GM21515 (cell line): ENCODE data around the gene NEDD4L.

Experiments
- ATAC-seq: cut with Tn5 transposase; IDR thresholded peaks from one replicate; pipeline ENCODE4 v1.9.1; 2021; ENCODE audit not compliant: unreplicated experiment

NEDD4L gene

DNA sequence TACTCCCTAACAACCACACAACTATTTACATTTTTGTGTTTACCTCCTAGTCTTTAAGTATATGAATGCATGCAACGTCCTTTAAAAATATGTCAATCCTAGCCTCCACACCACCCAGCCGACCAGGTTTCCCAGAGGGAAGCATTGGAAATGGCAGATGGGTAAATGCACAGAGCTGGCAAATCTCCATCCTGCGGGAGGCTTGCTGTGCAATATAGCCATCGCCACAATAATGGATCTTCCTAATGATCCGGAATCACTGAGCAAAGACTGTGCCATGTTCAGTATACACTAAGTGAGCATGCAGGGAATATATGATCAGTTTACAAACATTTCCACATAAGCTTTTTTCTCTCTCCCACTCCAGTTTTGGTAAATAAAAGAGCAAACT, 131.8 kb downstream of the NEDD4L start:
- no peak for ATAC-seq

DNA sequence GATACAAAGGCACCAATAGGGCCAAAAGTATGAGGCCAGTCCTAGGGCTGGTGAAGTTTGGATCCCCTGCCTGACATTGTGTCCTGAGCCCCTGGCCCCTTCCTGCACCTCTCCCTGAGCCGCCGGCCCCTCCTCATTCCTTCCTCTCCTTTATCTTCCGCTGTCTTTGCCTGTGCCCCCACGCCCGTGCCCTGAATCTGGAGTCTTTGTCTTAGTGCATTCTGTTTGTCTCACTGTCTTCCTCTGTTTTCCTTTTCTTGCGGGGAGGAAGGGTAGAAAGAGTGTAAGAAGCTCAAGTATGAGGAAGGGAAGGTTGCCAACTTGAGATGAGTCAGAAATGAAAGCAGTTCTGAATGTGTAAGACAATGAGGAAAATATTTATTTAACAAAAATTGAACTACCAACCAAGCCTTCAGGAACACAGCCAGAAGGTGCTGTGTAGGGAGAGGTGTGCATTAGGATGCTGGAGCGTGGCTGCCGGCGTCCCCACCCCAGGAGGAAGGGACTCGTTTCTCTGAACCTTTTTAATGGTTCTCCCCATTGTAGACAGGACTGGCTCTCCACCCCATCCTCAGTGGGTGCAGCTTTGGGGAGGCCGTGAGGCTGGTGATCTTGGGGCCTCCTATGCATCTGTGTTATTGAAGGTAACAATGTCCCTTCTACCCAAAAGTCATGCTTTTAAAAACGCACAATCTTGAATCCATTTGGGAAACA, 133.1 kb downstream of the NEDD4L start:
- ATAC-seq, result no peak

DNA sequence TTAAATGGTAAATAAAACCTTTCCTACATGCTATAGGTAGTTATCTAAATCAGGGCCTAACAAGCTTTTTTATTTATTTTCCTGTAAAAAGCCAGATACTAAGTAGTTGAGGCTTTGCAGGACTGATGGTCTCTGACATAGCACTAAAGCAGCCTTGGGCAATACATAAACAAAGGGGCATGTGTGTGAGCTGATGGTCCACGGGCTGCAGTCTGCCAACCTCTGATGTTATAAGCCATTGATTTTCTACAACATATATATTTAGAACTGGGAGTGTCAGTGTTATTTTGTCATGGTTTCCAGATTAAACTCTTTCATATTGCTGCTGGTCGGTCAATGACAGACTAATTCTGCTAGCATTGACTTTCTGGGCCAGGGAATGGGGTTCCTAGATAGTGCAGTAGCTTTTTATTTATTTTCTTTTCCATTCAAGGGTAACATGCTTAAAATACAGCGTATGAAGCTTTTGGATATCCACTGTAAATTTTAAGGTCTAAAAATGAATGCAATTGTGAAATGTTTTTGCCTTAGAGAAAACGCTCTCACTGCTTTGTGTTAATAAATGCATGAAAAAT, 134.0 kb downstream of the NEDD4L start:
- no peak for ATAC-seq

DNA sequence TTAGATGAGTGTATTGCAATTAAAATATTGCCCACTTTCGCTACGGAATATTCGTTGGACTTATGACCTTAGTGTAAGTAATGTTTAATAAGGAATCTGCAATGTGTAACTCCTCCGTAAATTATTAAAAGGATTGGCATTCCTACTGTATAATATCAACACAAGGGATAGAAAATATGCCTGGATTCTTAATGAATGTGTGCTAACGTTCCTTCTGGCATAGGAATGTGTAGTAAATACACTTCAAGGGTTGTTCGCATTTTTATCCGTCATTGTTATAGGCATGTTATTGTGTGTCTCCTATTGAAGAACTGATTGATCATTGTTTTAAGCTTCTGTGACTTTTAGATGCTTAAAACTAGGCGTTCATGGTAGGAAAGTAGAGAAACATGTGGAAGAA, 134.5 kb downstream of the NEDD4L start:
- no peak for ATAC-seq

DNA sequence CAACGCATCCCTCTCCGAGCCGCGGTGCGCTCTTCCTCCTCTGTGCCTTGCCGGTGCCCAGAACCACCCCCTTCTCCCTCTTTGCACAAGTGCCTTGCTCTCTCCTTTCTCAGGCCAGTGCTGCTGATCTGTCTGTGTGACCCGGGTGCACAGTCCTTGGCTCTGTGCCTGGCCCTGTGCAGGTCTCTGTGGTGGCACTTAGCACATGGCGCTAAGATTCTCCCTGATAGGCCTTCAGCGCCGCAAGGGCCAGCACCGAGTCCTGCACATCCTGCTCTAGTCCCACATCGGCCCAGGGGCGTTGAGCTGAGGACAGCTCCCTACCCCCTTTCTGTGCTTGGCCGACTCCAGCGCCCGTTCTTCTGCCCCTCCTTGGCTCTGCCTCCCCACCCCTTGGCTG, 136.1 kb downstream of the NEDD4L start:
- no peak for ATAC-seq

DNA sequence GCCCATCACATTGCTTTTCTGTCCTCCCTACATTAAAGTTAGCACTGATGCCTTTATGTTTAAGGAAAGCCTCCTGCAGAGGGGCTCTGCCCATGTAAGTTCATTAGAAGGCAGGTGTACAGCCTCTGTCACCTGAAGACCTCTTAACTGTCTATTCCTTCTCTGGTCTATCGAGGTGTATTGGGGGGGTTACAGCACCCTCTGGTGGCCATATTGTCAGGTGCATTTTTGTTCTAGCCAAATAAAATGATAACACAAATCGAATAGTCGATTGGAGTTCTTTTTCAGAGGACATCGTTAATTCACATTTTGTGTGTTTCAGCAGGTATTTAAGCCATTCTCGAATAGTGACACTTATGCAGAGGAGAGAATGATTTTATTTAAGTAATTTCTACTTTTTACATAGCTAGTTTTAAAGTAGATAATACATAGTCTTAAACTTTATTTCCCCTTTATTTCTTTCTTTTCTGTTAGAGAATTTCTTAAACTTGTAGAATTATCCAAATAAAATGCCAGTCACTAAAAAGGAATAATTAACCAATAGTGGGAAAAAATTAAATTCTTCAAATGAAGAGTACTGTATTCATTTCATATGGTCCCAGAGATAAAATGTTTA, 136.8 kb downstream of the NEDD4L start:
- ATAC-seq, result no peak

DNA sequence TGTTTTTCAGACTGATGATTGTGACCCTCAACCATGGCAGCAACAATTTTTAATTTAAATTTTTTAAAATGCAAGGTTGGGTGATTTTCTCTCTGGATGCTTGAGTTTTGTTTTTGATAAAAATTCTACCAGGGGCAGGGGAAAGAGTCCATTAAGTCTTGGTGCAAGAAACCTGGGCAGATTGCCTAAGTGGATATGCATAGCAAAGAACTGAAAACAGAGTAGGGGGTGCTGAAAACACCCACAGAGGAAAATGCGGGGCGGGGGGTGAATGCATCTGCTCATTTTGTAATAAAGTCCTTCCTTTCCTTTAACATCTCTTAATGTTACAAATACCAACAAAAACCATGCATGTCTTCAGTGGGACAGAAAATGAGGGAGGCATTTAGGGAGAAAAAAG, 138.0 kb downstream of the NEDD4L start:
- ATAC-seq, result no peak

DNA sequence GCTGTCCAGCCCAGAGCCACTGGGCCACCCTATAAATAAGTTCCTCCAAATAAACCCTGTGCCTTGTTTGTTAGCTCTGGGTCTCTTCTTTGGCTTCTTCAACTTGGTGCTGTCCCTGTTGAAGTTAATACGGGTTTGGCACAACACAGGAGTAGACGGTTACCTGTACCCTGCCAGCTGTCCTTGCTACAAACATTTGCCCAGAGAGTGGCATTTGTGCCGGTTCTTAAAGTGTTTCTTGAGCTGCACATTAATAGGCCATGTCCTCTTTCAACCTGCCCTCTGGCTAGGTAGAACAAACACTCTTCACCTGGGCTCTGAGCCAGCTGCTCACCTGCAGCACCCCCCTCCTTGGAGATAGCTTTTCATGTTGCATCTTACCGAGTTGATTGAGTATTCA, 139.2 kb downstream of the NEDD4L start:
- ATAC-seq, result no peak

DNA sequence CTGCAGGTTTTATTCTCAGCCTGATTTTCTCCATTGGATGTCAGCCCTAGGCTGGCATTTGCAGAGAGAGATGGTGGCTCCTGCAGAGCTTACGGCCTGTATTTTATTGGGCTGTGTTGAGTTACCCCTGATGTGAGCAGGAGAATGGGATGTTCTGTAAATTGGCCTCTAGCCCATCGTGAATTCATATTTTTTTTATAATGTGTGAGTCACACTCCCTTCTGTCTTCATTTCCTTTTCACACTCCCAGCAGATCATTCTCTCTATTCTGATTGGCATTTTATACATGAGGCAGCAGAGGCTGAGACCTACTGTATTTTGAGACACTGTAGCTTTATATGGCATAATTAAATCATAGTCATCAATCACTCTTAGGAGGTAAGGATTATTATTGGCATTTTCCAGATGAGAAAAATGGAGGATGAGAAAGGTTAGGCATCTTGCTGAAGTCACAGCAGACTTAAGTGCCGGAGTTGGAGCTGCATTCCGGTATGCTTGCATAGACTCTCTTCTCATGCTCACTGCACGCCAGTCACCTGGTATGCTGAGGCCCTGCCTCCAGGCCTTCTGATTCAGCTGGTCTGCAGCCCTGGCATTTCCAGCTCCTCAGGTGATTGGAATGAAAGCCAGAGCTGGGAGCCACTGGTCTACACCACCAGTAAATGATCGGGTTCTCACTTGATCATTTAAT, 142.4 kb downstream of the NEDD4L start:
- no peak for ATAC-seq

DNA sequence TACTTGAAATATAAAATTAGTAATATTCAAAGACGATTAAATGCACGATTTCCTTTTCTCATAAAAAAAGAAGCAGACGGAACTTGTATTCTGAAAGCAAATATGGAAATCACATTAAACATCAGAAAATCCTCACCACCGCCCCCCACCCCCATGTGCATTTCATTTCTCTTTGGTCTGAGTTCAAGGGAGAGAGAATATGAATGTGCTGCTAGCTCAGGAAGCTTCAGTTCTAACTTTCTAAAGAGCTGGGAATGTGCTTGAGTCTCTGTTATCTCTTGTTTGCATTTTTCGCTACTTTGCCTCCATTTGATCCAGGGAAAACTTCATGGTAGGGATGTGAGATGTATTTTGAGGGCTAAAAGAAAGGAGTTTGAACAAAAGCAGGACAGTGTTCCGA, 143.6 kb downstream of the NEDD4L start:
- ATAC-seq, result no peak

DNA sequence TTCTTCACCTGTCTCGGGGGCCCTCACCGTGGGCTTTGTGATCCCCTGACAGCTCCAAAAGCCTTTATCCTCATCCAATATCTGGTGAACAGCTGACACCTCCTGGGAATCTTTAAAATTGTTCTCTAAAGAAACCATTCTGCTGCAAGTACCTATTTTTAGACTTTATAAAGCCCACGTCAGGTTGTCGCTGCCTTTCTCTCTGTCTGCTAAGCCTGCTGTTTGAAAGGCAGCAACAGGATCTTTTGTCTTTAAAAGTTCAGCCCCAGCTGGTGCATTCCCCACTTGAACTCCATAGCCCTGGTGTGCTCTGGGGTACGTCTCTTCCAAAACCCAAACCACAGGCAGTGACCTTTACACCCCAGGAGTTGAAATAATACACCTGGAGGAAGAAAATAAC, 145.0 kb downstream of the NEDD4L start:
- no peak for ATAC-seq

DNA sequence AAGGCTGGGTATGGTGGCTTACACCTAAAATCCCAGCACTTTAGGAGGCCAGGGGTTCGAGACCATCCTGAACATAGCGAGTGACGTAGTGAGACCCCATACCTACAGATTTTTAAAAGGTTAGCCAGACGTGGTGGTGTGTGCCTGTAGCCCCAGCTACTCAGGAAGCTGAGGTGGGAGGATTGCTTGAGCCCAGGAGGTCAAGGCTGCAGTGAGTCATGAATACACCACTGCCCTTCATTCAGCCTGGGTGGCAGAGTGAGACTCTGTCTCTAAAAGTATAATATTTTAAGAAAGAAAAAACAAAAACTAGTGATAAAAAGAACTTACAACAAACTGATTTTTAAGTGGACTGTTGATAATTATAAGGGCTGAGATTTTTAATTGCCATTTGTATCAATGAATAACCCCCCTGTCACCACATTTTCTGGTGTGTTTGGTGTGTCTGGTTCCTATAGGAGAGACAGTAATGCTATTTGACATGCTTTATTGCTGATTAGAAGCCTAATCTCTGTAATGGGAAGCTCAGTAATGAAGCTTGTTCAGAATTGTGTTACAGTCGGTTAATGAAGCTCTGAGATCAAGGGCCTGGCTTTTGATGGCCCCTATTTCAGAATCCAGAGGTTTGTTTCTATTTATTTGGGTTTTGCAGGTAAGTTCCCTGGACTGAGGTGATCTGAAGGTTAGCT, 147.0 kb downstream of the NEDD4L start:
- no peak for ATAC-seq

DNA sequence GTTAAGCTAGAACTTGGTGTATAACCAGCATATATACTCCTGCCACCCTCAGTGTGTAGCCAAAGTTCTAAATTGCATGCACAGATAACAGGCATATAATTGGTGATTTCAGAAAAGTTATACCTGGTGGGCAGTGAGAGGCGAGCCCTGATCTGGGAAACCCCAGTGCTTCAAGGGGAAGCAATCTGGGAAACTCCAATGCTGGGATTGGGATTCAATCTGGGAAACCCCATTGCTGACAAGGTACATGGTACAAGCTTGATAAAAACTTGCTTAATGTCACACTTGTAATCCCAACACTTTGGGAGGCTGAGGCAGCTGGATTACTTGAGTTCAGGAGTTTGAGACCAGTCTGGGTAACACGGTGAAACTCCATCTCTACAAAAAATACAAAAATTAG, 147.6 kb downstream of the NEDD4L start:
- no peak for ATAC-seq

DNA sequence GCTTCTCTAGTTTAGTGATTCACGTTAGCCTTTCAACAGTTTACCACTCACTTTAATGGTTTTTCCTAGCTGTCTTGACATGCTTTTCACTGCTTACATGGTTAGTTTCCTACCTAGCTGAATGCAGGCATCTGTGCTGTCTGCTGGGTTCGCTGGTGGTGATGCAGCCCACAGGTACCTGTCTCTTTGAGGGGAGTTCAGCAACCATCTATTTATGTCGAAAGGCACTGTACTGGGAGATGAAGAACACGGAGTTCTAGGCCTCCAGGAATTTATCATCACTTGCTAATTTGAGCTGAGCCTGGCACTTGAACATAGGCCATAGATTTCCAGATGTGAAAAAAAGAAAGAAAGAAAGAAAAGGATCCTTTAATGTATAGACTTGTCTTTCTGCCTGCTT, 148.5 kb downstream of the NEDD4L start:
- no peak for ATAC-seq

DNA sequence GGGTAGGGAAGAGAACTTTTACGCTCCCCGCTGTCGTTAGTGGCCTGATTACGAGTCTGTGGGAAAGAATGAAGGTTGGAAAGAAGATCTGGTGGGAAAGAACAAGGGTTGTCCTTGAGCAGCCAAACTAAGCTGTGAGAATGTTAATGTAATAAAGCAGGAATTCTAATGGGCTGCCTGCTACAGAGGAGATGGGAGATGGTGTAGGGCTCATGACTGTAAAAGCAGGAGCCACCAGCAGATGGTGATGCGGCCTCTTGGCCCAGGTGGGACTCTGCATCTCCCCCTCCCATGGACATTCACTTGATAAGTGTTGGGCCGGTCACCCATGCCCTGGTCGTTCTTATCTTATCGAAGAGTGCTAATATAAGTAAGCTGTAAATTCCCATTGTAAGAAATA, 150.0 kb downstream of the NEDD4L start:
- no peak for ATAC-seq

DNA sequence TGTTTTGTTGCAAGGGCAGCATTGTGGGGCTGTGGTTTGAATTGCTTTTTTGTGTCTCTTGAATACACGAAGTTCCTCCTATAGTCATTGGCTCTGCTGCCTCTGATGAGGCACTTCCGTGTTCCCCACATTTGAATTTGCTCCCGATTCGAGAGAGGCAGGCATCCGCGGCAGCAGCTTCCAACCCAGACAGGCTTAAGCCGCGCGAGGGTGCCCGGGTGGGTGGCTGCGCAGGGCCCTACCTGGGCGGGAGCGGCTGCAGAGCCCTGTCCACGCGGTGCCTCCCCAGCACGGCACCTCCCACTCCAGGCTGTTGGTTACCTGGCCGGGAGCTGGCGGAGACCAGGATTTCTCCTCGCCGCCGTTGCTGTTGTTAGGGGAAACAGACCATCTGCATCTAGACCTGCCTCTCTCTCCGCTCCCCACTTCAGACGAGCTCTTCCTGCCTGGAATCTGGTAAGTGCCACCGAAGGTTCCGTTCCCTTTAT, 151.3 kb downstream of the NEDD4L start:
- ATAC-seq, result no peak

DNA sequence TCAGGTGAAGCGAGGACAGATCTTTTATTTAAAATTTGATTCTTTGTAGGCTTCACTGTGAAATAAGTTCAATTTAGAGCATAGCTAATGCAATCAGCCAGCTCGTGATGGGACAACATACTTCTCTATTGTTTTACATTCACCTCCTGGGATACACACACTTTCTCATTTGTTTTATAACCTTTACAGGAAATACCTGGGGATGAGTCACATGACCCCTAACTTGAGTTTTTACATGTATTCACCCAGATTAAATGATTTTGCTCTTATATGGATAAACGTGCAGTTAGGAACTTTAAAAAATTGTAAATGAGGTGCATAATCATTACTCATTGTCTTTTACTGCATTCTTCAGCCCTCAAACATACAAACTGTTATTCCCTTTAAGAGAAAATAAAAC, 152.1 kb downstream of the NEDD4L start:
- no peak for ATAC-seq

DNA sequence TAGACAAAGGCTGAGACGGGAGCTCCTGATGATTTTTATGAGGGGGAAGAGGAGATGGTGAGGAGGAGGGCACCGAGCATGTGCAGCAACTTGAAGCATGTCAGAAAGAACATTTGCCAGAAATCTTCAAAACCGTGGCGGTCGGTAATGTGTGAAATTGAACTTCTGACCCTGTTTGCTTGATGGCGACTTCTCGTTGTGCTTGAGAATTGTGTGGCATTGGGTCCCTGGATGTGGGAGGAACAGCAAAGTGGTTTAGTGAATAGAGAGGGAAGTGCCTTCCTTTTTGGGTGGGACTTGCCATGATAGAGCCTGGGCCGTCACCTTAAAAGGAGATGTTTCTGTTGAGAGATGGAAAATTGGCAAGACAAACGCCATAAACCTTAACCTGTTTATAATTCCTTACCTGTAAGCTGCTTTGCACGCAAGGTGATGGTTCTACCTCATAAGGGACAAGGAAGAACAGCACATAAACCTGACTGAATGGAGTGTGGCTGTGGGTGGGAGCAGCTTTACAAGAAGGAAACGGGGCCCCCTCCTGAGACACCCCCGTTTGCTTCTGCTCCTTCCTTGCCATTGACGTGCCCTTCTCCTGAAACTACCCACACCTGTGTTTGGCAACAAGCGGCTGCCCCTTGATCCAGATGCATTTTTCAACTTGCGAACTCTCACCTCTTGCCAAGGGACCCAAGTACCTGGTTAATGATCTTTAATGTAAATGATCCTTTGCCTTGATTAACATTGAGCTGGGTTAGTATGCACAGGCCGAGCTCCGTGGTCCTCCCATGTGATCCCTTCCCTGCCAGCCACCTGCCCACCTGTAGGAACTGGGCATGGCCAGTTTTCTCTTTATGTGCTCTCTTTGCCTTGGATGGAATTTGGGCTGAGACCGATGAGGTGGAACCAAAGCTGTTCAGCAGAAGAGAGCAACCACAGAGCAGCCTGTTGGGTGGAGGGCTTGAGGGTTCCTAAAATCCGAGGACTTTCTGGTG, 153.2 kb downstream of the NEDD4L start:
- ATAC-seq, result no peak

DNA sequence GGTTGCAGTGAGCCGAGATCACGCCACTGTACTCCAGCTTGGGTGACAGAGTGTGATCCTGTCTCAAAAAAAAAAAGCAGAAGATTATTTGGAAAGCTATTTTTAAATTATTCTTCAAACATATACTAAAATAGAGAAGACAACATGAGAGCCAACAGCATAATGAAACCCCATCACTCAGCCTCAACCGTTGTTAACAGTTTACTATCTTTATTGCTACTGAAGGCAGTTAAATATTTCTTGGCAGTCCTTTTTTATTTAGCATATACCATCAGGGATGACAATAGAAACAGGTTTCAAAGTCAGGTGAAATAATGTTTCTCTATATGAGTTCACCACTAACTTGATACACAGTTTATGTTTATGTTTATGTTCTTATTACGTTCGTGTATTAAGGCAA, 157.2 kb downstream of the NEDD4L start:
- ATAC-seq, result no peak
